Stimulated activated CD4-positive, alpha-beta T cell treated with anti-CD3 and anti-CD28 coated beads, Interleukin-15, amount 100 ng/mL, for 1 hour (primary cell): ENCODE measurements around the gene ASCC3.

Experiments used
- DNase-seq, 2 donors: peaks; one replicate each; pipeline ENCODE4 v3.0.0-alpha.2; 2020; ENCODE audit warnings: low read depth in 1 of 2, low spot score in 1 of 2

The ASCC3 gene

GRCh38 chr6:100599088-100599770, 281.9 kb downstream of the ASCC3 start:
- no peak for DNase-seq

GRCh38 chr6:100595456-100595855, 285.7 kb downstream of the ASCC3 start:
- no peak for DNase-seq

GRCh38 chr6:100593522-100593921, 287.6 kb downstream of the ASCC3 start:
- DNase-seq, result no peak

- DNase-seq, result no peak
Observed at GRCh38 chr6:100592929-100593328, 288.2 kb downstream of the ASCC3 start.

- DNase-seq, result no peak
Observed at GRCh38 chr6:100577425-100577824, 303.7 kb downstream of the ASCC3 start.

GRCh38 chr6:100575921-100576320, 305.2 kb downstream of the ASCC3 start:
- no peak for DNase-seq

GRCh38 chr6:100574836-100575235, 306.3 kb downstream of the ASCC3 start:
- no peak for DNase-seq

GRCh38 chr6:100573166-100573565, 308.0 kb downstream of the ASCC3 start:
- DNase-seq, result no peak

- DNase-seq, result no peak
Observed at GRCh38 chr6:100568255-100568654, 312.9 kb downstream of the ASCC3 start.

GRCh38 chr6:100566563-100566962, 314.6 kb downstream of the ASCC3 start:
- no peak for DNase-seq

- DNase-seq, result no peak
Observed at GRCh38 chr6:100565439-100566104, 315.6 kb downstream of the ASCC3 start.

- no peak for DNase-seq
Observed at GRCh38 chr6:100559859-100560258, 321.3 kb downstream of the ASCC3 start.

GRCh38 chr6:100554228-100554627, 326.9 kb downstream of the ASCC3 start:
- no peak for DNase-seq

GRCh38 chr6:100553243-100553642, 327.9 kb downstream of the ASCC3 start:
- no peak for DNase-seq

GRCh38 chr6:100549406-100550167, 331.5 kb downstream of the ASCC3 start:
- no peak for DNase-seq

- DNase-seq, result no peak
Observed at GRCh38 chr6:100538086-100538485, 343.0 kb downstream of the ASCC3 start.

GRCh38 chr6:100518588-100518987, 362.5 kb downstream of the ASCC3 start:
- no peak for DNase-seq

- DNase-seq, result no peak
Observed at GRCh38 chr6:100517633-100518032, 363.5 kb downstream of the ASCC3 start.

- DNase-seq, result no peak
Observed at GRCh38 chr6:100517106-100517505, 364.0 kb downstream of the ASCC3 start.

GRCh38 chr6:100514660-100515059, 366.5 kb downstream of the ASCC3 start:
- no peak for DNase-seq

- DNase-seq, result no peak
Observed at GRCh38 chr6:100512203-100512862, 368.8 kb downstream of the ASCC3 start.

GRCh38 chr6:100509101-100509500, 372.0 kb downstream of the ASCC3 start:
- DNase-seq, result no peak
